Activated naive CD4-positive, alpha-beta T cell treated with anti-CD3 and anti-CD28 coated beads, Interleukin-2, amount 50 U/mL, for 24 hours (primary cell): Measurements from ENCODE around the gene LIX1L.

Experiments
- H3K27ac Mint-ChIP-seq: one replicate; pipeline ENCODE4 v1.8.0; 2021; ENCODE audit warnings: mild to moderate bottlenecking, mixed read lengths
- H3K27me3 Mint-ChIP-seq: one replicate; pipeline ENCODE4 v1.8.0; 2021; ENCODE audit warnings: mixed read lengths
- H3K36me3 Mint-ChIP-seq: one replicate; pipeline ENCODE4 v1.8.0; 2021; ENCODE audit warnings: mixed read lengths
- H3K4me1 Mint-ChIP-seq: one replicate; pipeline ENCODE4 v1.8.0; 2021; ENCODE audit warnings: mixed read lengths
- H3K4me3 Mint-ChIP-seq: one replicate; pipeline ENCODE4 v1.8.0; 2021; ENCODE audit warnings: mild to moderate bottlenecking, mixed read lengths
- H3K9me3 Mint-ChIP-seq: one replicate; pipeline ENCODE4 v1.8.0; 2021; ENCODE audit warnings: mixed read lengths

Gene LIX1L

DNA sequence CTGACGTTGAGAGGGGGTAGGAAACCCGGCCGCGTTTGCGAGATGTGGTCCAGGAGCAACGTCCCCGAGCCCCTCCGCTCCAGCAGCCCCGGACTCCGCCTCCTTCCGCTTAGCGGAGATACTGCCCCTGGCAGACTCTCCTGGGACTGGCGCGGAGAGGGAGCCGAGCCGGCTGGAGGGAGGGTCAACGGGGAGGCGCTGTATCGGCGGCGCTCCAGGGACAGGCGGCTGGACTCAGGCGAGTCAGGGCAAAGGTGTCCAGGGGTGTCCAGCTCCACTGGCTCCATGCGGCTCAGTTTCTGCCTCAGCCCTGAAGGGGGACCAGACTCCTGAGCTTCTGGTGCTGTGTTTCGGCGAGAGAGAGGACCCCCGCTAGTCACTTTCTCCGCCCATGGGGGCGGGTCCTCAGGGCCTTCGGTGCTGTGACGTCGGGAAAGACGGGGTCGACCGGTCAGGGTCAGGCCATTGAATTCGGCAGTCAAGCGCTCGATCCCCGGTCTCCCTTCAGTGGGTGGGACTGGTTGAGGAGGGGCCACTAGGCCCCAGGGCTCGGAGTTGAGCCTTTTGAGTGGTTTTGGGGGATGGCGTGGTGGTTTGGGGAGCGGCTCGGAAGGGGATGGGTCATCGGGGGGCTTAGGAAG is 2.8 kb upstream of the LIX1L start:
- H3K4me3 Mint-ChIP-seq = peak overlapping the region; percentile 85
- H3K27me3 Mint-ChIP-seq = no peaks in the 10 kb centered on the region
- peaks cover 67% of the 10 kb centered on the region for H3K4me1 Mint-ChIP-seq
- no peaks in the 10 kb centered on the region for H3K9me3 Mint-ChIP-seq
- no peaks in the 10 kb centered on the region for H3K36me3 Mint-ChIP-seq
- H3K27ac Mint-ChIP-seq = peak overlapping the region; percentile 60

DNA sequence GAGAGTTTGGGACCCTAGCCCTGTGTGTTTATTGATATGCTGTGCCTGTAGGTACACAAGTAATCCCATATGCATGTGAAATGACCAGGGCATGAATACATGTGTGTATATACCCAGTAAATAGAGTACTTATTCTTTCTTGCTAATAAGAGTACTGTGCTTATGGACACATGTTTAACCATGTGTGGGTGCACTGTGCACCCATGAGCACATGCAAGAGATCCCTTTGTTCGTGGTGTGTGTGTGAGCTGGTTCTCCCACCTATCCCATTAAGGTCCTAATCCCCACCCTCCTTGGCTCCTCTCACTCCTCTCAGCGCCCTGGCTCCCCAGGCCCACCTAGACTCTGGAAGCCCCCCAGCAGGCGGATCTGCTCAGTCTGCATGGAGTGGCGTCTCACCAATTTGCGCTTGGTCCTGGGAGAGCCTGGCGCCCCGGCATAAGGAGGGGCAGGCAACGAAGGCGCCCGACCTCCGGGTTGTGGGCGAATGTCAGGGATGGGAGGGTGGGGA is 2.2 kb upstream of the LIX1L start:
- Mint-ChIP-seq H3K27ac (peak overlapping the region; percentile 85), H3K36me3 (no peaks in the 10 kb centered on the region), H3K4me1 (peaks cover 67% of the 10 kb centered on the region)

DNA sequence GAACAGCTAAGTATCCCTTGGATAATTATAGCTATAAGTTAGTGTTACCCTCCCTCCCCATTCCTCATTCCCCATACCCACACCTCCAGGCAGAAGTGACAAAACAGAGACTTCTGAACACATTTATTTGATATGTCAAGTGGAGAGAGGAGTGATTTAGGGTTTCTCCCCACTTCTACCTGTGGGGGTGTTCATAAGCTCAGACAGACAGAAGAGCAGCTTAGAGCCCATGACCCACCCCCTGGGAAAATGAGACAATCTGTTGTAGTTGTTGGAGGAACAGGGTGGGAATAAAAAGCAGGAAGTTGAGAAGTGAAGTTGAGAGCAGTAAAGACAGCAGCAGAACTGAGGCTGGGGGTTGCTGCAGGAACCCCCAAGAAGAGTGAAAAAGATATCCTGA is 1.5 kb upstream of the LIX1L start:
- peak overlapping the region; percentile 85 for H3K27ac Mint-ChIP-seq
- peak overlapping the region; percentile 85 for H3K4me3 Mint-ChIP-seq
- no peaks in the 10 kb centered on the region for H3K9me3 Mint-ChIP-seq
- no peaks in the 10 kb centered on the region for H3K36me3 Mint-ChIP-seq
- H3K27me3 Mint-ChIP-seq = no peaks in the 10 kb centered on the region
- H3K4me1 Mint-ChIP-seq = peaks cover 73% of the 10 kb centered on the region

More for the DNA sequence above, 2.2 kb upstream of the LIX1L start:
- Mint-ChIP-seq H3K4me3 (peak overlapping the region; percentile 85), H3K27me3 (no peaks in the 10 kb centered on the region), H3K9me3 (no peaks in the 10 kb centered on the region)

DNA sequence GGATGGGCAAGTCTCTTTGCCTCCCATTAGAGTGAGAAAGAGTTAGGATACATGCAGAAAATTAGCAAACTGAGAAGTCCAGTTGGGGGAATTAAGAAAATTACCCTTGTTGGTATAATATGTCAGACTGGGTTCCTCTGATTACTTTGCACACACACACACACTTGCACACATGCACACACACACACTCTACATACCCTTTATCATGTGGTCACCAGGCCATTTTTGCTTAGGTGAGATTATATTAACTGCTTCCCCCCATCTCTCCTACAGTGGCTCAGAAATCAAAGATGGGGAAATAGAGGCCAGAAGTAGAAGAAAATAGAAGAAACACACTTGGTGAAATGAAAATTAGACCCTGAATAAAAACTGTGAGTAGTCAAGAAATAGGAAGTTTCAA is 917 bp upstream of the LIX1L start:
- H3K27ac Mint-ChIP-seq = peak overlapping the region; percentile 6
- H3K9me3 Mint-ChIP-seq = no peaks in the 10 kb centered on the region
- H3K27me3 Mint-ChIP-seq = no peaks in the 10 kb centered on the region
- peak overlapping the region; percentile 85 for H3K4me3 Mint-ChIP-seq
- peaks cover 75% of the 10 kb centered on the region for H3K4me1 Mint-ChIP-seq
- H3K36me3 Mint-ChIP-seq = no peaks in the 10 kb centered on the region

GRCh38 chr1:145956781-145957442 is 905 bp downstream of the LIX1L start:
- peaks cover 74% of the 10 kb centered on the region for H3K4me1 Mint-ChIP-seq
- H3K27me3 Mint-ChIP-seq = no peaks in the 10 kb centered on the region
- H3K9me3 Mint-ChIP-seq = no peaks in the 10 kb centered on the region
- H3K36me3 Mint-ChIP-seq = no peaks in the 10 kb centered on the region
- peak overlapping the region; percentile 96 for H3K4me3 Mint-ChIP-seq
- peak overlapping the region; percentile 97 for H3K27ac Mint-ChIP-seq

- no peaks in the 10 kb centered on the region for H3K27me3 Mint-ChIP-seq
- no peaks in the 10 kb centered on the region for H3K9me3 Mint-ChIP-seq
- H3K36me3 Mint-ChIP-seq = no peaks in the 10 kb centered on the region
- peak overlapping the region; percentile 97 for H3K27ac Mint-ChIP-seq
- peak overlapping the region; percentile 96 for H3K4me3 Mint-ChIP-seq
- H3K4me1 Mint-ChIP-seq = peaks cover 75% of the 10 kb centered on the region
These were observed 1.5 kb downstream of the LIX1L start for GRCh38 chr1:145956361-145956760.

- Mint-ChIP-seq H3K9me3 (no peaks in the 10 kb centered on the region), H3K4me3 (peak overlapping the region; percentile 96), H3K27me3 (no peaks in the 10 kb centered on the region), H3K27ac (peak overlapping the region; percentile 6), H3K4me1 (peaks cover 80% of the 10 kb centered on the region), H3K36me3 (no peaks in the 10 kb centered on the region)
These were observed 2.4 kb downstream of the LIX1L start for GRCh38 chr1:145955436-145955835.

DNA sequence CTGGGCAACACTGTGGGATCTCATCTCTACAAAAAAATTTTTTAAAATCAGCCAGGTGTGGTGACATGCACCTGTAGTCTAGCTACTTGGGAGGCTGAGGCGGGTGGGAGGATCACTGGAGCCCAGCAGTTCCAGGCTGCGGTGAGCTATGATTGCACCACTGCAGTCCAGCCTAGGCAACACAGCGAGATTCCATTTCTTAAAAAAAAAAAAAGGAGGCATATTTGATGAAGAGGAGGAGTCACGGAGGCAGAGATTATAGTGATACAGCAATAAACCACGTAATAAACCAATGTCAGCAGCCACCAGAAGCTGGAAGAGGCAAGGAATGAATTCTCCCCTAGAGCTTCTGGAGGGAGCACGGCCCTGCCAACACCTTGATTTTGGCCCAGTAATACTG is 4.0 kb downstream of the LIX1L start:
- no peak overlapping the region for H3K27ac Mint-ChIP-seq
- H3K9me3 Mint-ChIP-seq = no peaks in the 10 kb centered on the region
- H3K36me3 Mint-ChIP-seq = peaks cover 3% of the 10 kb centered on the region
- no peaks in the 10 kb centered on the region for H3K27me3 Mint-ChIP-seq
- H3K4me3 Mint-ChIP-seq = no peak overlapping the region
- peaks cover 80% of the 10 kb centered on the region for H3K4me1 Mint-ChIP-seq

DNA sequence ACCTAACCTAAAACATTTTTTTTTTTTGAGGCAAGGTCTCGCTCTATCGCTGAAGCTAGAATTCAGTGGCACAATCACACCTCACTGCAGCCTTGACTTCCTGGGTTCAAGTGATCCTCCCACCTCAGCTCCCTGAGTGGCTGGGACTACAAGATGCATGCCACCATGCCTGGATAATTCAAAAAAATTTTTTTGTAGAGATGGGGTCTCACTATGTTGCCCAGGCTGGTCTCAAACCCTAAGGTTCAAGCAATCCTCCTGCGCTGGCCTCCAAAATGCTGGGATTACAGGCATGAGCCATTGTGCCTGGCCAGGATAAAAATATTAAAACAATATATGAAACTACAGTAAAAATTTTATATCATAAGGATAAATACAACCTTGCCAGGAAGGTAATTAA is 4.9 kb downstream of the LIX1L start:
- peaks cover 80% of the 10 kb centered on the region for H3K4me1 Mint-ChIP-seq
- H3K4me3 Mint-ChIP-seq = no peak overlapping the region
- no peak overlapping the region for H3K27ac Mint-ChIP-seq
- no peaks in the 10 kb centered on the region for H3K9me3 Mint-ChIP-seq
- H3K36me3 Mint-ChIP-seq = peaks cover 6% of the 10 kb centered on the region
- no peaks in the 10 kb centered on the region for H3K27me3 Mint-ChIP-seq

- H3K27me3 Mint-ChIP-seq = no peaks in the 10 kb centered on the region
- peaks cover 82% of the 10 kb centered on the region for H3K4me1 Mint-ChIP-seq
- peak overlapping the region; percentile 54 for H3K27ac Mint-ChIP-seq
- no peak overlapping the region for H3K4me3 Mint-ChIP-seq
- no peaks in the 10 kb centered on the region for H3K9me3 Mint-ChIP-seq
- peaks cover 10% of the 10 kb centered on the region for H3K36me3 Mint-ChIP-seq
These were observed 6.3 kb downstream of the LIX1L start for GRCh38 chr1:145951526-145951925.

- peaks cover 10% of the 10 kb centered on the region for H3K36me3 Mint-ChIP-seq
- H3K27ac Mint-ChIP-seq = peak overlapping the region; percentile 52
- no peak overlapping the region for H3K4me3 Mint-ChIP-seq
- H3K9me3 Mint-ChIP-seq = no peaks in the 10 kb centered on the region
- H3K4me1 Mint-ChIP-seq = peaks cover 62% of the 10 kb centered on the region
- no peaks in the 10 kb centered on the region for H3K27me3 Mint-ChIP-seq
These were observed 8.6 kb downstream of the LIX1L start for GRCh38 chr1:145949219-145949618.

GRCh38 chr1:145947551-145947950 is 10.3 kb downstream of the LIX1L start:
- no peaks in the 10 kb centered on the region for H3K27me3 Mint-ChIP-seq

GRCh38 chr1:145946477-145946986 is 11.3 kb downstream of the LIX1L start:
- H3K36me3 Mint-ChIP-seq = peaks cover 12% of the 10 kb centered on the region
- H3K27ac Mint-ChIP-seq = peak overlapping the region; percentile 46
- H3K4me3 Mint-ChIP-seq = no peak overlapping the region
- no peaks in the 10 kb centered on the region for H3K27me3 Mint-ChIP-seq
- H3K9me3 Mint-ChIP-seq = no peaks in the 10 kb centered on the region
- peaks cover 51% of the 10 kb centered on the region for H3K4me1 Mint-ChIP-seq

More at GRCh38 chr1:145947551-145947950, 10.3 kb downstream of the LIX1L start:
- H3K4me3 Mint-ChIP-seq = no peak overlapping the region
- H3K4me1 Mint-ChIP-seq = peaks cover 57% of the 10 kb centered on the region
- peaks cover 11% of the 10 kb centered on the region for H3K36me3 Mint-ChIP-seq
- no peaks in the 10 kb centered on the region for H3K9me3 Mint-ChIP-seq
- no peak overlapping the region for H3K27ac Mint-ChIP-seq

DNA sequence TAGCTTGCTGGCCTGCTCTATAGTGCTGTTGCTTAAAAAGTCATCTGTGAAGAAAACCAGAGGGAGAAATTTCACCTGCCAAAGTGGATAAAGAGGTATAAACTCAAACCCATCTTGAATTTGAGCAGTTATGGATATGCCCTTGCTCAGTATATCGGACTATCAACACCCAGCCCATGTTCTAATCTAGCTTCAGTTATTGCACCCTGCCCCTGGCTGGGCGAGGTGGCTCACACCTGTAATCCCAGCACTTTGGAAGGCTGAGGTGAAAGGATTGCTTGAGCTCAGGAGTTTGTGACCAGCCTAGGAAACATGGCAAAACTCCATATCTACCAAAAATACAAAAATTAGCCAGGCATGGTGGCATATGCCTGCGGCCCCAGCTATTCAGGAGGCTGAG is 13.3 kb downstream of the LIX1L start:
- no peaks in the 10 kb centered on the region for H3K27me3 Mint-ChIP-seq
- peaks cover 34% of the 10 kb centered on the region for H3K4me1 Mint-ChIP-seq
- peaks cover 12% of the 10 kb centered on the region for H3K36me3 Mint-ChIP-seq
- no peaks in the 10 kb centered on the region for H3K9me3 Mint-ChIP-seq
- H3K4me3 Mint-ChIP-seq = no peak overlapping the region
- peak overlapping the region; percentile 72 for H3K27ac Mint-ChIP-seq

DNA sequence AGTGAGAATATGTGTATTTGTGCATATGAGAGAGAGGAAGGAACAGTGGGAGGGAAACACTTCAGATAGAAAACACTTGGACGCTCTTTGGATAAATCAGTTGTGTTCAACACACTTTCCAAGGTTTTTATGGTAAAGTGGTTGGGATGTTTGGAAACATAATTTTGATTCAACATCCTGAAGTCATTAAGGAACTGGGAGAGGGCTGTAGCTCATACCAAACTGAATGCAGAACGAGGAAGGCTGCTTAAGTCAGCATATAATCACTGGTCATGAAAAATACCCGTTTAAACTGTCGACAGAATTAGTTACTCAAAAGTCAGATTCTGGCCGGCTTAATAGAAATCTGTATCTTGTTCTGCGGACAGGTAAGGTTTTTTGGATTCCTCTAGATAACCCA is 14.9 kb downstream of the LIX1L start:
- Mint-ChIP-seq H3K4me3 (no peak overlapping the region), H3K27ac (peak overlapping the region; percentile 65), H3K27me3 (no peaks in the 10 kb centered on the region), H3K4me1 (peaks cover 18% of the 10 kb centered on the region), H3K36me3 (peaks cover 6% of the 10 kb centered on the region), H3K9me3 (no peaks in the 10 kb centered on the region)

DNA sequence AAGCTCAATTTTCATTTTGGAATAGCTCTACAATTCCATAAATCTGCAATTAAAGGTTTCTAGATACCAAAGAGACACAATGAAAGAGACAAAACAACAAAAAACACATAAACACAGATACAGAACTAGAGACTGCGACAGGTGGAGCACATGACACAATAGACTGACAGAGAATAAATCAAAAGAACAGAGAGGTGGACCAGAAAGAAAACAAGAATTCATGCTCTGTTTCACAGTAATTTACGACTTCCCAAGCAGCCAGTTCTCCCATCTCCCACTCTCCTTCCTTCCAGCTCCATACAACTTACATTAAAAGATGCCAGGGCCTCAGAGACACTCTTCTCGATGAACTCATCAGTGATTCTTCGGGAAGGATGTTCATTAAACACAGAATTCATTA is 15.4 kb downstream of the LIX1L start:
- peaks cover 6% of the 10 kb centered on the region for H3K36me3 Mint-ChIP-seq
- H3K4me1 Mint-ChIP-seq = peaks cover 18% of the 10 kb centered on the region
- H3K4me3 Mint-ChIP-seq = no peak overlapping the region
- H3K27me3 Mint-ChIP-seq = no peaks in the 10 kb centered on the region
- peak overlapping the region; percentile 13 for H3K27ac Mint-ChIP-seq
- no peaks in the 10 kb centered on the region for H3K9me3 Mint-ChIP-seq
